Measurements from ENCODE around the gene TMIGD3. TPM values are rescaled to one million over a fixed set of nuclear protein-coding genes. Genes with fewer than 3 reads are reported as not detected.

Gene TMIGD3
- total RNA-seq, 1 experiment from 2014 or later = not detected

DNA sequence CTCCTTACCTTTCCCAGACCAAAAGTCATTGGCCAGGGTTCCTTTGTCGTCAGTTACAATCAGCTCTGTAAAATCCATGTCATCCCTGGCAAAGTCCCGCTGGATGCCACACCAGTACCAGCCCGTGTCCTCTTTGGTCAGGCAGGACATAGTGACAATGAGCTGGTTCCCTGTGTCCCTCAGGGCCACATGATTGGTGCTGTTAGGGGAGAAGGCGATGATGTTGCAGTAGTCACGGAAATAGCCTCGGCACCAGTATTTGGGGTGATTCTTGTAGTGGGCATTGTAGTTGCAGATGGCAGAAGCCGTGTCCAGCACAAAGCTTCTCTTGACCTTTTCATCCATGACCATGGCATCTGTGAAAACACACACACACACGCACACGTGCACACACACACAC is 14.8 kb downstream of the TMIGD3 start:
- H3K9me3 ChIP-seq (ENCODE audit: insufficient read depth, low read depth) = no peaks in the 10 kb centered on the region
- no peaks in the 10 kb centered on the region for H3F3A ChIP-seq (ENCODE audit: insufficient read depth, low read depth)
- H2AFZ ChIP-seq = no peak overlapping the region
- H3K9me2 ChIP-seq (ENCODE audit: insufficient read depth) = no peaks in the 10 kb centered on the region
- H3K36me3 ChIP-seq (ENCODE audit: low read depth) = no peaks in the 10 kb centered on the region
- intact Hi-C loops (cut with micrococcal nuclease; ENCODE audit: unreplicated experiment) = loop anchor here (10.0 kb wide), 1 partner anchor 876 kb away; no protein-coding TSS in a partner anchor
- POLR2A ChIA-PET (ENCODE audit: unreplicated experiment) = no interaction called here
- no peak for DNase-seq
- H3K4me3 ChIP-seq = no peak overlapping the region
- no peaks in the 10 kb centered on the region for H4K20me1 ChIP-seq (ENCODE audit: insufficient read depth)
- H3K27me3 ChIP-seq (ENCODE audit: insufficient read depth, low read depth) = peaks cover 10% of the 10 kb centered on the region
- no peak overlapping the region for H3K27ac ChIP-seq
- no peak overlapping the region for H3K4me2 ChIP-seq
- peaks cover 12% of the 10 kb centered on the region; the same call in 1 of the 2 replicates for H3K4me1 ChIP-seq (replicated peaks; ENCODE audit: insufficient read depth)
- no peak for TF ChIP-seq EZH2 (IDR thresholded peaks at IDR 0.05; ENCODE audit: low read depth)
- CTCF ChIA-PET = no interaction called here
- H3K79me2 ChIP-seq (ENCODE audit: low read depth) = no peaks in the 10 kb centered on the region
- no TSS peak for BruUV-seq (replicated peaks)

DNA sequence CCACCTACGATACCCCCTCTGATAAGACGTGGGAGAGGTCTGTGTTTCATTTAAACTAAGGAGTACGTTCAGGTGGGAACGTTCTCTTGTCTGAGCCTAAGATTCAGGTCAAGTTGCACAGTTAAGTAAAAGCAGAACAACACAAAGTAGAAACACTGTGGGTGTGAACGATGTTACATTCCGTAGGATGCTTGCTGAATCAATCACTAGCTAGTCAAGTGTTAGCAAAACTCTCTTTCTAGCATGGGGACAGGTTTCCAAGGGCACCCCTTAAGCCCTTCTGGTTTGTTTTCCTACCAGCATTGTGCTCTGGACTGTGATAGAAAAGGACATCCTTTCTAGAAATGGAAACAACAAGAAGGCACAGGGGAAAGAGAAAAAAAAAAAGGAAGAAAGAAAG is 16.3 kb downstream of the TMIGD3 start:
- no peaks in the 10 kb centered on the region for H3F3A ChIP-seq (ENCODE audit: insufficient read depth, low read depth)
- H3K27ac ChIP-seq = no peak overlapping the region
- ChIA-PET CTCF (no interaction called here), POLR2A (ENCODE audit: unreplicated experiment) (no interaction called here)
- DNase-seq = no peak
- H4K20me1 ChIP-seq (ENCODE audit: insufficient read depth) = no peaks in the 10 kb centered on the region
- no peak overlapping the region for H2AFZ ChIP-seq
- no peak overlapping the region for H3K4me2 ChIP-seq
- H3K4me1 ChIP-seq (replicated peaks; ENCODE audit: insufficient read depth) = peaks cover 12% of the 10 kb centered on the region; the same call in 1 of the 2 replicates
- H3K4me3 ChIP-seq = no peak overlapping the region
- intact Hi-C loops (cut with micrococcal nuclease; ENCODE audit: unreplicated experiment) = loop anchor here (10.0 kb wide), 1 partner anchor 878 kb away; no protein-coding TSS in a partner anchor
- H3K79me2 ChIP-seq (ENCODE audit: low read depth) = no peaks in the 10 kb centered on the region
- no TSS peak for BruUV-seq (replicated peaks)
- no peaks in the 10 kb centered on the region for H3K9me2 ChIP-seq (ENCODE audit: insufficient read depth)
- no peaks in the 10 kb centered on the region for H3K36me3 ChIP-seq (ENCODE audit: low read depth)
- H3K27me3 ChIP-seq (ENCODE audit: insufficient read depth, low read depth) = no peaks in the 10 kb centered on the region
- H3K9me3 ChIP-seq (ENCODE audit: insufficient read depth, low read depth) = no peaks in the 10 kb centered on the region
- TF ChIP-seq EZH2 (IDR thresholded peaks at IDR 0.05; ENCODE audit: low read depth) = no peak
- TF ChIP-seq, protein P1, sequence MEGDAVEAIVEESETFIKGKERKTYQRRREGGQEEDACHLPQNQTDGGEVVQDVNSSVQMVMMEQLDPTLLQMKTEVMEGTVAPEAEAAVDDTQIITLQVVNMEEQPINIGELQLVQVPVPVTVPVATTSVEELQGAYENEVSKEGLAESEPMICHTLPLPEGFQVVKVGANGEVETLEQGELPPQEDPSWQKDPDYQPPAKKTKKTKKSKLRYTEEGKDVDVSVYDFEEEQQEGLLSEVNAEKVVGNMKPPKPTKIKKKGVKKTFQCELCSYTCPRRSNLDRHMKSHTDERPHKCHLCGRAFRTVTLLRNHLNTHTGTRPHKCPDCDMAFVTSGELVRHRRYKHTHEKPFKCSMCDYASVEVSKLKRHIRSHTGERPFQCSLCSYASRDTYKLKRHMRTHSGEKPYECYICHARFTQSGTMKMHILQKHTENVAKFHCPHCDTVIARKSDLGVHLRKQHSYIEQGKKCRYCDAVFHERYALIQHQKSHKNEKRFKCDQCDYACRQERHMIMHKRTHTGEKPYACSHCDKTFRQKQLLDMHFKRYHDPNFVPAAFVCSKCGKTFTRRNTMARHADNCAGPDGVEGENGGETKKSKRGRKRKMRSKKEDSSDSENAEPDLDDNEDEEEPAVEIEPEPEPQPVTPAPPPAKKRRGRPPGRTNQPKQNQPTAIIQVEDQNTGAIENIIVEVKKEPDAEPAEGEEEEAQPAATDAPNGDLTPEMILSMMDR (conservative IDR thresholded peaks at IDR 0.05) = no peak

DNA sequence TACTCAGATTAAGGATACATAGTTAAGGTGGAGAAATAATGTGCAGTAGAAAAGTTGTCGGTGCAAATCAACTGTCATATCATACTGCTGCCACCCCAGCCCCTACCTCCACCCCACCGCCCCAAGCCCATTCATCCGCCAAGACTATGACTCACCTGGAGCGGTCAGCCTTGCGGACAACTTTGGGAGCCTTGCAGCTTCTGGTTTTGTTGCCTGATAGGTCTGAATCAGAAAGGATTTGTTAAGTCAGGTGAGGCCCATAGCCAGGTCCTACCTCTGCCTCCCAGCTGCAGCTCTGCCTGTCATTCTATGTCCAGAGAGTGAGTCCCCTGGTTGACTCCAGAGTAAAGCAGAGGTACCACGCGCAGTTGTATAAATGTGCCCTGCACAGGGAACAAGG is 17.0 kb downstream of the TMIGD3 start:
- Histone ChIP-seq H3K9me3 (ENCODE audit: insufficient read depth, low read depth) (no peaks in the 10 kb centered on the region), H3K27me3 (ENCODE audit: insufficient read depth, low read depth) (no peaks in the 10 kb centered on the region), H4K20me1 (ENCODE audit: insufficient read depth) (no peaks in the 10 kb centered on the region), H3K36me3 (ENCODE audit: low read depth) (no peaks in the 10 kb centered on the region), H3K4me2 (peak overlapping the region; percentile 8), H3K27ac (no peak overlapping the region), H3K4me3 (no peak overlapping the region), H2AFZ (no peak overlapping the region), H3K4me1 (replicated peaks; ENCODE audit: insufficient read depth) (peaks cover 12% of the 10 kb centered on the region; the same call in 1 of the 2 replicates), H3K9me2 (ENCODE audit: insufficient read depth) (no peaks in the 10 kb centered on the region), H3K79me2 (ENCODE audit: low read depth) (no peaks in the 10 kb centered on the region), H3F3A (ENCODE audit: insufficient read depth, low read depth) (no peaks in the 10 kb centered on the region)
- BruUV-seq (replicated peaks) = no TSS peak
- POLR2A ChIA-PET (ENCODE audit: unreplicated experiment) = interaction anchor here (0.6 kb wide), 1 partner anchor 378 kb away, joined by 3 read pairs; no protein-coding TSS in a partner anchor
- intact Hi-C loops (cut with micrococcal nuclease; ENCODE audit: unreplicated experiment) = loop anchor here (10.0 kb wide), 1 partner anchor 878 kb away; no protein-coding TSS in a partner anchor
- no peak for TF ChIP-seq EZH2 (IDR thresholded peaks at IDR 0.05; ENCODE audit: low read depth)
- TF ChIP-seq, protein P1 (conservative IDR thresholded peaks at IDR 0.05) = no peak
- CTCF ChIA-PET = interaction anchor here (0.6 kb wide), 1 partner anchor 181 kb away, joined by 6 read pairs; no protein-coding TSS in a partner anchor
- DNase-seq = peak; percentile 51 to 64
